WTC11 (cell line): ENCODE results near the gene SFT2D1. TPM values are rescaled to one million over a fixed set of nuclear protein-coding genes. Genes with fewer than 3 reads are reported as not detected.

Source experiments
- ATAC-seq: fragments of 200-7000 bp; cut with Tn5 transposase; 2 replicates; pipeline ENCODE4 v1.10.0; 2021; ENCODE audit warnings: mild to moderate bottlenecking, moderate library complexity
- CTCF ChIA-PET: fragments of 300-600 bp; sonication (Branson Sonifier 250); formaldehyde crosslinking; loops from one replicate; lab custom pipeline; 2021; ENCODE audit warnings: antibody characterized with exemption; lab: Charles Lee
- POLR2A ChIA-PET: fragments of 350-600 bp; sonication (Branson Sonifier 250); formaldehyde crosslinking; loops from one replicate; lab custom pipeline; 2021; ENCODE audit warnings: antibody characterized with exemption; lab: Charles Lee
- DNase-seq: peaks from one replicate; pipeline ENCODE4 v3.0.0; 2021; ENCODE audit warnings: low spot score
- H3K27ac Mint-ChIP-seq: 2 replicates; pipeline ENCODE4 v1.8.0; 2021; ENCODE audit warnings: mixed read lengths
- H3K27me3 Mint-ChIP-seq: 2 replicates; pipeline ENCODE4 v1.8.0; 2021; ENCODE audit warnings: low read depth, mild to moderate bottlenecking, moderate library complexity, mixed read lengths
- H3K36me3 Mint-ChIP-seq: 2 replicates; pipeline ENCODE4 v1.8.0; 2021; ENCODE audit warnings: mixed read lengths
- H3K4me1 Mint-ChIP-seq: 2 replicates; pipeline ENCODE4 v1.8.0; 2022; ENCODE audit warnings: mixed read lengths
- H3K4me3 Mint-ChIP-seq: 2 replicates; pipeline ENCODE4 v1.8.0; 2021; ENCODE audit warnings: mild to moderate bottlenecking, moderate library complexity, mixed read lengths
- H3K9me3 Mint-ChIP-seq: 2 replicates; pipeline ENCODE4 v1.8.0; 2021; ENCODE audit warnings: mixed read lengths
- ARID4B ChIP-seq: sonication (generic); formaldehyde crosslinking; IDR thresholded peaks from 2 replicates; pipeline ENCODE4 v1.8.0; 2023; ENCODE audit warnings: missing genetic modification reagents, mild to moderate bottlenecking, borderline replicate concordance
- CREB1 ChIP-seq: sonication (generic); formaldehyde crosslinking; IDR thresholded peaks from 2 replicates; pipeline ENCODE4 v1.8.0; 2023; ENCODE audit warnings: mild to moderate bottlenecking, missing genetic modification reagents
- ELF4 ChIP-seq: sonication (generic); formaldehyde crosslinking; IDR thresholded peaks from 2 replicates; pipeline ENCODE4 v1.8.1; 2022; ENCODE audit warnings: low read depth, mild to moderate bottlenecking, moderate library complexity, missing genetic modification reagents
- ERG ChIP-seq: fragments of 250-450 bp; sonication (Bioruptor Pico); IDR thresholded peaks from 2 replicates; pipeline ENCODE4 v1.8.0; 2021; ENCODE audit warnings: mild to moderate bottlenecking
- JUN ChIP-seq: sonication (generic); formaldehyde crosslinking; IDR thresholded peaks from 2 replicates; pipeline ENCODE4 v1.8.0; 2023; ENCODE audit warnings: mild to moderate bottlenecking, missing genetic modification reagents
- MAX ChIP-seq: sonication (generic); formaldehyde crosslinking; IDR thresholded peaks from 2 replicates; pipeline ENCODE4 v1.8.0; 2022; ENCODE audit warnings: mild to moderate bottlenecking, missing genetic modification reagents
- MYBL2 ChIP-seq: sonication (generic); formaldehyde crosslinking; IDR thresholded peaks from 2 replicates; pipeline ENCODE4 v1.8.1; 2023; ENCODE audit warnings: mild to moderate bottlenecking, moderate library complexity, missing genetic modification reagents
- NFYB ChIP-seq: sonication (generic); formaldehyde crosslinking; conservative IDR thresholded peaks from 2 replicates; pipeline ENCODE4 v1.8.0; 2022; ENCODE audit warnings: low read depth, missing genetic modification reagents
- NR3C1 ChIP-seq: sonication (generic); formaldehyde crosslinking; conservative IDR thresholded peaks from 2 replicates; pipeline ENCODE4 v1.8.1; 2023; ENCODE audit warnings: low read depth, mild to moderate bottlenecking, missing genetic modification reagents
- OVOL2 ChIP-seq: fragments of 250-450 bp; sonication (Bioruptor Pico); IDR thresholded peaks from 2 replicates; pipeline ENCODE4 v1.9.0; 2021; ENCODE audit warnings: mild to moderate bottlenecking, borderline replicate concordance
- SOX15 ChIP-seq: fragments of 250-450 bp; sonication (Bioruptor Pico); IDR thresholded peaks from 2 replicates; pipeline ENCODE4 v1.9.0; 2021; ENCODE audit warnings: mild to moderate bottlenecking
- STAT6 ChIP-seq: sonication (generic); formaldehyde crosslinking; conservative IDR thresholded peaks from 2 replicates; pipeline ENCODE4 v1.8.1; 2023; ENCODE audit warnings: mild to moderate bottlenecking, low read depth, missing genetic modification reagents, moderate library complexity
- ZNF138 ChIP-seq: sonication (generic); formaldehyde crosslinking; conservative IDR thresholded peaks from 2 replicates; pipeline ENCODE4 v1.8.1; 2022; ENCODE audit warnings: mild to moderate bottlenecking, moderate library complexity, missing genetic modification reagents
- ZNF396 ChIP-seq: fragments of 250-450 bp; sonication (Bioruptor Pico); IDR thresholded peaks from 2 replicates; pipeline ENCODE4 v1.8.0; 2021; ENCODE audit warnings: mild to moderate bottlenecking, moderate library complexity, borderline replicate concordance
- ZNF512 ChIP-seq: sonication (generic); formaldehyde crosslinking; IDR thresholded peaks from 2 replicates; pipeline ENCODE4 v1.8.1; 2022; ENCODE audit warnings: missing genetic modification reagents, borderline replicate concordance
- total RNA-seq: library from RNA; stranded (reverse); gene quantifications from 3 replicates; pipeline ENCODE4 v1.2.3, GENCODE V29; 2021

SFT2D1 gene
- total RNA-seq, 1 experiment from 2014 or later, result 53.1 TPM

GRCh38 chr6:166353507-166353906 is 11.2 kb upstream of the SFT2D1 start:
- POLR2A ChIA-PET, result no interaction called here
- no peak overlapping the region for H3K27ac Mint-ChIP-seq
- no peak for TF ChIP-seq OVOL2 (CRISPR knock-in tag)
- TF ChIP-seq JUN (CRISPR knock-in tag), result no peak
- no peak for ATAC-seq
- peaks cover 29% of the 10 kb centered on the region for H3K9me3 Mint-ChIP-seq
- H3K27me3 Mint-ChIP-seq, result peaks cover 5% of the 10 kb centered on the region; the same call in 1 of the 2 replicates
- CTCF ChIA-PET, result no interaction called here
- H3K4me1 Mint-ChIP-seq, result peaks cover 14% of the 10 kb centered on the region
- no peak overlapping the region for H3K4me3 Mint-ChIP-seq
- no peak for DNase-seq
- H3K36me3 Mint-ChIP-seq, result peaks cover 9% of the 10 kb centered on the region

GRCh38 chr6:166352923-166353322 is 10.6 kb upstream of the SFT2D1 start:
- DNase-seq (no peak), ATAC-seq (no peak)
- Mint-ChIP-seq H3K27me3 (peaks cover 5% of the 10 kb centered on the region; the same call in 1 of the 2 replicates), H3K36me3 (peaks cover 11% of the 10 kb centered on the region), H3K9me3 (peaks cover 29% of the 10 kb centered on the region), H3K4me3 (no peak overlapping the region), H3K4me1 (peaks cover 14% of the 10 kb centered on the region), H3K27ac (no peak overlapping the region)
- POLR2A ChIA-PET, result no interaction called here
- CTCF ChIA-PET, result no interaction called here
- TF ChIP-seq NFYB (CRISPR knock-in tag), result no peak
- TF ChIP-seq STAT6 (CRISPR knock-in tag), result no peak
- TF ChIP-seq ZNF396 (CRISPR knock-in tag), result no peak
- TF ChIP-seq CREB1, result no peak
- TF ChIP-seq ZNF138 (CRISPR knock-in tag), result no peak
- TF ChIP-seq ARID4B (CRISPR knock-in tag), result no peak
- TF ChIP-seq NR3C1 (CRISPR knock-in tag), result no peak
- TF ChIP-seq MAX (CRISPR knock-in tag), result no peak
- no peak for TF ChIP-seq ZNF512 (CRISPR knock-in tag)
- TF ChIP-seq ELF4 (CRISPR knock-in tag), result no peak
- no peak for TF ChIP-seq ERG (CRISPR knock-in tag)
- no peak for TF ChIP-seq MYBL2 (CRISPR knock-in tag)
- TF ChIP-seq SOX15 (CRISPR knock-in tag), result no peak
